ENCODE measurements around the gene SLX4.

GRCh38 chr16:3570420-3571062 lies 40.9 kb downstream of the SLX4 start:
- TF ChIP-seq, protein P1, sequence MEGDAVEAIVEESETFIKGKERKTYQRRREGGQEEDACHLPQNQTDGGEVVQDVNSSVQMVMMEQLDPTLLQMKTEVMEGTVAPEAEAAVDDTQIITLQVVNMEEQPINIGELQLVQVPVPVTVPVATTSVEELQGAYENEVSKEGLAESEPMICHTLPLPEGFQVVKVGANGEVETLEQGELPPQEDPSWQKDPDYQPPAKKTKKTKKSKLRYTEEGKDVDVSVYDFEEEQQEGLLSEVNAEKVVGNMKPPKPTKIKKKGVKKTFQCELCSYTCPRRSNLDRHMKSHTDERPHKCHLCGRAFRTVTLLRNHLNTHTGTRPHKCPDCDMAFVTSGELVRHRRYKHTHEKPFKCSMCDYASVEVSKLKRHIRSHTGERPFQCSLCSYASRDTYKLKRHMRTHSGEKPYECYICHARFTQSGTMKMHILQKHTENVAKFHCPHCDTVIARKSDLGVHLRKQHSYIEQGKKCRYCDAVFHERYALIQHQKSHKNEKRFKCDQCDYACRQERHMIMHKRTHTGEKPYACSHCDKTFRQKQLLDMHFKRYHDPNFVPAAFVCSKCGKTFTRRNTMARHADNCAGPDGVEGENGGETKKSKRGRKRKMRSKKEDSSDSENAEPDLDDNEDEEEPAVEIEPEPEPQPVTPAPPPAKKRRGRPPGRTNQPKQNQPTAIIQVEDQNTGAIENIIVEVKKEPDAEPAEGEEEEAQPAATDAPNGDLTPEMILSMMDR (conservative IDR thresholded peaks at IDR 0.05; ENCODE audit: low read depth, low read length), result no peak
- no peak for TF ChIP-seq EZH2phosphoT487 (IDR thresholded peaks at IDR 0.05; ENCODE audit: borderline replicate concordance, low read length)
- no peak for TF ChIP-seq EZH2 (IDR thresholded peaks at IDR 0.05; ENCODE audit: low read length, unreplicated experiment)

All from PC-3 (cell line).